GM12865 (cell line): Measurements from ENCODE around the gene WDR20.
"Not testable (repeated sequence)": the region's sequence is repeated elsewhere in the genome, so short reads cannot be mapped to it uniquely, and the experiment has no call there.

Experiments used
- DNase-seq: peaks from one replicate; pipeline ENCODE4 v3.0.0; 2010; ENCODE audit warnings: low read depth
- H3K4me3 ChIP-seq: 2 replicates; pipeline ENCODE4 v1.5.1; 2011; ENCODE audit warnings: mild to moderate bottlenecking, low read depth, low read length, control low read depth
- CTCF ChIP-seq: IDR thresholded peaks from 2 replicates; pipeline ENCODE4 v1.5.1; 2011; ENCODE audit warnings: low read length, control low read depth, low read depth, inconsistent platforms; ENCODE audit not compliant: insufficient read depth; ENCODE audit errors: missing control alignments

Gene WDR20

GRCh38 chr14:102236026-102236425 lies 96.3 kb downstream of the WDR20 start:
- TF ChIP-seq CTCF, result no peak
- no peak for DNase-seq
- H3K4me3 ChIP-seq, result no peak overlapping the region

GRCh38 chr14:102238131-102238530 lies 98.4 kb downstream of the WDR20 start:
- no peak for DNase-seq
- TF ChIP-seq CTCF, result no peak
- no peak overlapping the region for H3K4me3 ChIP-seq

GRCh38 chr14:102238766-102239165 lies 99.1 kb downstream of the WDR20 start:
- TF ChIP-seq CTCF, result no peak
- no peak for DNase-seq

GRCh38 chr14:102239231-102239630 lies 99.5 kb downstream of the WDR20 start:
- DNase-seq, result no peak
- no peak for TF ChIP-seq CTCF
- no peak overlapping the region for H3K4me3 ChIP-seq

More at GRCh38 chr14:102238766-102239165, 99.1 kb downstream of the WDR20 start:
- H3K4me3 ChIP-seq, result no peak overlapping the region

GRCh38 chr14:102240481-102240880 lies 100.8 kb downstream of the WDR20 start:
- DNase-seq, H3K4me3 ChIP-seq: not testable (repeated sequence)

GRCh38 chr14:102241147-102241546 lies 101.5 kb downstream of the WDR20 start:
- no peak for TF ChIP-seq CTCF
- no peak for DNase-seq
- no peak overlapping the region for H3K4me3 ChIP-seq

GRCh38 chr14:102243795-102244194 lies 104.1 kb downstream of the WDR20 start:
- not testable (repeated sequence) for DNase-seq, H3K4me3 ChIP-seq

GRCh38 chr14:102246071-102246470 lies 106.4 kb downstream of the WDR20 start:
- H3K4me3 ChIP-seq, result no peak overlapping the region
- no peak for DNase-seq
- TF ChIP-seq CTCF, result no peak
